ENCODE data around the gene LRAT.

LRAT gene

DNA sequence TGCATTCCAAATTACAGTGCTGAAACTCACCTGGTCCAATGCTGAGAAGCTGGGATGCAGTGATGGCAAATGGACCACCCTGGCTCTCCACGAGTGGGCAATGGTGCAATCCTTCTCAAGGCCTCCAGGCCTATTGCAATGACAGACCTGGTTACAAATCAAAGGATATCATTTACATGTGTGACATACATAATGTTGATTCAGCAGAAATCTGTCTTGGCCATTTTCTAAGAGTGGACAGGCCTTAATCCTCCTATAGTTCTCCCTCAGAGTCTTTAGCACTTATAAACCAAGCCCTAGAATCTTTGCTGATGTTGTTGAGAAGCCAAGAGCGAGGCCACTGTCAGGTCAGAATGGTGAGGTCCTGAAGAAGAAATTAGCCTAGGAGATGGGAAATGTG, 17.1 kb downstream of the LRAT start:
- no peaks in the 10 kb centered on the region for H3K4me1 ChIP-seq (ENCODE audit: insufficient read depth, low read length)
- no peak overlapping the region for H3K27ac ChIP-seq (ENCODE audit: low read length)
- H3K79me2 ChIP-seq (ENCODE audit: insufficient read depth, low read length) = no peaks in the 10 kb centered on the region
- no peaks in the 10 kb centered on the region for H4K20me1 ChIP-seq (ENCODE audit: insufficient read depth, low read length)
- H3K36me3 ChIP-seq (ENCODE audit: insufficient read depth, low read length) = no peaks in the 10 kb centered on the region
- no peak overlapping the region for H3K4me3 ChIP-seq (ENCODE audit: low read depth in 1 of 2, low read length in 2 of 2)
- TF ChIP-seq, protein P1, sequence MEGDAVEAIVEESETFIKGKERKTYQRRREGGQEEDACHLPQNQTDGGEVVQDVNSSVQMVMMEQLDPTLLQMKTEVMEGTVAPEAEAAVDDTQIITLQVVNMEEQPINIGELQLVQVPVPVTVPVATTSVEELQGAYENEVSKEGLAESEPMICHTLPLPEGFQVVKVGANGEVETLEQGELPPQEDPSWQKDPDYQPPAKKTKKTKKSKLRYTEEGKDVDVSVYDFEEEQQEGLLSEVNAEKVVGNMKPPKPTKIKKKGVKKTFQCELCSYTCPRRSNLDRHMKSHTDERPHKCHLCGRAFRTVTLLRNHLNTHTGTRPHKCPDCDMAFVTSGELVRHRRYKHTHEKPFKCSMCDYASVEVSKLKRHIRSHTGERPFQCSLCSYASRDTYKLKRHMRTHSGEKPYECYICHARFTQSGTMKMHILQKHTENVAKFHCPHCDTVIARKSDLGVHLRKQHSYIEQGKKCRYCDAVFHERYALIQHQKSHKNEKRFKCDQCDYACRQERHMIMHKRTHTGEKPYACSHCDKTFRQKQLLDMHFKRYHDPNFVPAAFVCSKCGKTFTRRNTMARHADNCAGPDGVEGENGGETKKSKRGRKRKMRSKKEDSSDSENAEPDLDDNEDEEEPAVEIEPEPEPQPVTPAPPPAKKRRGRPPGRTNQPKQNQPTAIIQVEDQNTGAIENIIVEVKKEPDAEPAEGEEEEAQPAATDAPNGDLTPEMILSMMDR (IDR thresholded peaks at IDR 0.05; ENCODE audit: borderline replicate concordance, extremely low read depth, low read length, poor library complexity, severe bottlenecking) = no peak
- TF ChIP-seq EZH2 (IDR thresholded peaks at IDR 0.05; ENCODE audit: borderline replicate concordance, low read depth, low read length, severe bottlenecking) = no peak
- H3K27me3 ChIP-seq (ENCODE audit: insufficient read depth, low read length, poor library complexity) = peaks cover 4% of the 10 kb centered on the region
- H3K9me3 ChIP-seq (ENCODE audit: insufficient read depth, low read length, severe bottlenecking) = no peaks in the 10 kb centered on the region
- DNase-seq (no peak), ATAC-seq (ENCODE audit: insufficient read depth, low read depth) (no peak)
- no peak overlapping the region for H2AFZ ChIP-seq (ENCODE audit: low read depth, low read length)
- no peak overlapping the region for H3K4me2 ChIP-seq (ENCODE audit: insufficient read depth, low read length)
- no peak overlapping the region for H3K9ac ChIP-seq (ENCODE audit: low read depth, low read length)

DNA sequence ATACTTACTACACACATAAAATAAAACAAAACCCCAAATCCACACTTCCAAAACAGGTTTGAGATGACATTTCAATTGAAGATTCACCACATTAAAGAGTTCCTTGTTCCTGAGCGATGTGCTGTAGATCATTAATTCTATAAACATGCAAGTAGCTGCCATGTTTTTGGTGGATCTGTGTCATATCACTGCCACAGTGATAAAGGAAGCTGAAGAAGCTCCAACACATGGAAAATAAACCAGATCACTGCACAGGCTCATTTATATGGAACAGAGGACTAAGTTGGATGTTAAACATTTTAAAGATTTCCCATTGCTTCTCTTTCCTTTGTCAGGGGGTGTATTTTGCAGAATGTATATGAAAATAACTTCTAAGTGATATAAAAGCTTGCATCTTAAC, 34.5 kb downstream of the LRAT start:
- no peaks in the 10 kb centered on the region for H3K9me3 ChIP-seq (ENCODE audit: insufficient read depth, low read length, severe bottlenecking)
- no peaks in the 10 kb centered on the region for H3K79me2 ChIP-seq (ENCODE audit: insufficient read depth, low read length)
- DNase-seq = no peak
- no peaks in the 10 kb centered on the region for H3K4me1 ChIP-seq (ENCODE audit: insufficient read depth, low read length)
- H3K4me2 ChIP-seq (ENCODE audit: insufficient read depth, low read length) = no peak overlapping the region
- no peak overlapping the region for H3K4me3 ChIP-seq (ENCODE audit: low read depth in 1 of 2, low read length in 2 of 2)
- no peak overlapping the region for H2AFZ ChIP-seq (ENCODE audit: low read depth, low read length)
- no peak overlapping the region for H3K27ac ChIP-seq (ENCODE audit: low read length)
- no peak for ATAC-seq (ENCODE audit: insufficient read depth, low read depth)
- H3K9ac ChIP-seq (ENCODE audit: low read depth, low read length) = no peak overlapping the region
- H3K36me3 ChIP-seq (ENCODE audit: insufficient read depth, low read length) = no peaks in the 10 kb centered on the region
- TF ChIP-seq, protein P1 (IDR thresholded peaks at IDR 0.05; ENCODE audit: borderline replicate concordance, extremely low read depth, low read length, poor library complexity, severe bottlenecking) = no peak
- no peak for TF ChIP-seq EZH2 (IDR thresholded peaks at IDR 0.05; ENCODE audit: borderline replicate concordance, low read depth, low read length, severe bottlenecking)
- H3K27me3 ChIP-seq (ENCODE audit: insufficient read depth, low read length, poor library complexity) = no peaks in the 10 kb centered on the region
- H4K20me1 ChIP-seq (ENCODE audit: insufficient read depth, low read length) = no peaks in the 10 kb centered on the region

DNA sequence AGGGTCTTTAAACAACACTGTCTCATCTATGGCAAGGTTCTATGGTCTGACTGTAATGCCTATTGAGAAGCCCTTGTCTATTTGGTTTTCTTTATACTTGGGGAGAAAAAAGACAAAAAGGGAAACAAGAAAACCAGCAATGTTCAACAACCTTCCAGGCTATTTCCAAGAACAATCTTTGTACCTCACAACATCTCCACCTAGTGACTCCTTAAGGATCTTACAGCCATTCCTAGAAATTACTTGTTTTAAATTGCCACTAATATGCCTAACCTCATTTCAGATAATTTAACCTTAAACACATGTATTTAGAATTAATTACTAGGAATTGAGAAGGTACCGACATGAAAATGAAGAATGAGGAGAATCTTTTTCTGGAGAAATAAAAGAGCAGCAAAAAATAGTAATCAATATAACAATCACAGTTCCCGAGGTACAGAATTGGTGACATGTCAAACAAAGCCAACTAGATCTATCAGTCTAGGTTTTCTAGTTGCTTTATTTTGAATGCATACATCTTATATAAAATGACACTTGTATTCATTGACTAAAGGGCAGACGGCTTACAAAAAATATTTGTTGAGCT, 35.7 kb downstream of the LRAT start:
- Histone ChIP-seq H3K4me1 (ENCODE audit: insufficient read depth, low read length) (no peaks in the 10 kb centered on the region), H3K36me3 (ENCODE audit: insufficient read depth, low read length) (no peaks in the 10 kb centered on the region), H3K79me2 (ENCODE audit: insufficient read depth, low read length) (no peaks in the 10 kb centered on the region), H3K4me3 (ENCODE audit: low read depth in 1 of 2, low read length in 2 of 2) (no peak overlapping the region), H3K9ac (ENCODE audit: low read depth, low read length) (no peak overlapping the region), H3K27me3 (ENCODE audit: insufficient read depth, low read length, poor library complexity) (no peaks in the 10 kb centered on the region), H3K9me3 (ENCODE audit: insufficient read depth, low read length, severe bottlenecking) (no peaks in the 10 kb centered on the region), H2AFZ (ENCODE audit: low read depth, low read length) (no peak overlapping the region), H3K4me2 (ENCODE audit: insufficient read depth, low read length) (no peak overlapping the region), H3K27ac (ENCODE audit: low read length) (no peak overlapping the region), H4K20me1 (ENCODE audit: insufficient read depth, low read length) (no peaks in the 10 kb centered on the region)
- no peak for ATAC-seq (ENCODE audit: insufficient read depth, low read depth)
- no peak for DNase-seq
- TF ChIP-seq, protein P1 (IDR thresholded peaks at IDR 0.05; ENCODE audit: borderline replicate concordance, extremely low read depth, low read length, poor library complexity, severe bottlenecking) = peak; percentile 48
- TF ChIP-seq EZH2 (IDR thresholded peaks at IDR 0.05; ENCODE audit: borderline replicate concordance, low read depth, low read length, severe bottlenecking) = no peak
